BE2C (cell line): ENCODE results near the gene CHSY1.

Experiments used
- DNase-seq: peaks from one replicate; pipeline ENCODE4 v3.0.0-alpha.2; 2020
- H3K27me3 ChIP-seq: fragments of 250-450 bp; sonication (Bioruptor Pico); 2 replicates; pipeline ENCODE4 v1.5.1; 2020; ENCODE audit warnings: mild to moderate bottlenecking
- H3K36me3 ChIP-seq: fragments of 250-450 bp; sonication (Bioruptor Pico); 2 replicates; pipeline ENCODE4 v1.5.1; 2020; ENCODE audit warnings: mild to moderate bottlenecking
- H3K4me1 ChIP-seq: fragments of 250-450 bp; sonication (Bioruptor Pico); 2 replicates; pipeline ENCODE4 v1.5.1; 2020
- H3K4me3 ChIP-seq: 2 replicates; pipeline ENCODE4 v1.5.1; 2011; ENCODE audit warnings: low read depth, low read length
- H3K9me3 ChIP-seq: fragments of 250-450 bp; sonication (Bioruptor Pico); 2 replicates; pipeline ENCODE4 v1.5.1; 2020
- TF ChIP-seq, protein P1 (sequence below): IDR thresholded peaks from 2 replicates; pipeline ENCODE4 v1.5.1; 2012; ENCODE audit warnings: mild to moderate bottlenecking, low read depth, low read length

CHSY1 gene

DNA sequence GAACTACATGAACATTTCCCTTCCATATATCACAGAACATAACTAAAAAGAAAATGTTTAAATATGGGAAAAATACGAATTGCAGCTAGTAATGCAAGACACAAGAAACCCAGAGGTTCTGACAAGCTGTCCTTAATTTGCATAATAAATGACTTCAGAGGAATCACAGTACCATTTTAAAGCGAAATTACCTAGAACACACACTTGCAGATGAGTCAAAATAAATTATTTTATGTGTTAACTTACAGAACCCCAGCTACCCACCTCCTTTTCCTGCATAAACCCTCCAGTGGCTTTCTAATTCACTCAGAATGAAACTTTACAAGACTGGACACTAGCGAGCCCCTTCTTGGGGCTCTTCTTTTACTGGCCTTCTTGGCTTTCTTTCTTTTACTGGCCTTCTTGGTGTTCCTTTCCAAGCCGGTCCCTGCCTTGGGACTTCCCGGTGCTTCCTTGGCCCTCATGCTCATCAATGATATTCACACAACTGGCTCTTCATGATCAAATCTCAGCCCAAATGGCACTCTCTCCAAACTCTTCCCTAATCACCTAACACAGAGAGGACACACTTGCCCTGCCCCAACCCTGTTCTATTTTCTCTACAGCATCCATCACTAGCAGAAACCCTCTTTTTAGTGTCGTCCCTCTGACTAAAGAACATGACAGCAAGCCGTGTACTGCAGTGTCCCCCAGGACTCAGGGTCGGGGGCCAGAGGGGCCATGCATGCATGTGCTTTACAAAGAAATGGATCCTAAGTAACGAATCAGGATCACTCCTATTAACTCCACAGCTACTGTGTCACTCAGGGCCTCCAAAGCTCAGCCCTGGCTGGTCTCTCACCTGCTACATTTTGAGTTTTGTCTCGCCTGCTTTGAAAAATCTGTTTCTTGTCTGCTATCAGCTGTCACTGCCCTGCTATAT is 4.8 kb downstream of the CHSY1 start:
- Histone ChIP-seq H3K4me1 (peaks cover 5% of the 10 kb centered on the region), H3K4me3 (0 out of 2 replicates have a peak overlapping the region, but pooled peaks have one; percentile 5), H3K9me3 (no peaks in the 10 kb centered on the region), H3K27me3 (no peaks in the 10 kb centered on the region), H3K36me3 (peaks cover 41% of the 10 kb centered on the region)
- DNase-seq: no peak
- TF ChIP-seq, protein P1, sequence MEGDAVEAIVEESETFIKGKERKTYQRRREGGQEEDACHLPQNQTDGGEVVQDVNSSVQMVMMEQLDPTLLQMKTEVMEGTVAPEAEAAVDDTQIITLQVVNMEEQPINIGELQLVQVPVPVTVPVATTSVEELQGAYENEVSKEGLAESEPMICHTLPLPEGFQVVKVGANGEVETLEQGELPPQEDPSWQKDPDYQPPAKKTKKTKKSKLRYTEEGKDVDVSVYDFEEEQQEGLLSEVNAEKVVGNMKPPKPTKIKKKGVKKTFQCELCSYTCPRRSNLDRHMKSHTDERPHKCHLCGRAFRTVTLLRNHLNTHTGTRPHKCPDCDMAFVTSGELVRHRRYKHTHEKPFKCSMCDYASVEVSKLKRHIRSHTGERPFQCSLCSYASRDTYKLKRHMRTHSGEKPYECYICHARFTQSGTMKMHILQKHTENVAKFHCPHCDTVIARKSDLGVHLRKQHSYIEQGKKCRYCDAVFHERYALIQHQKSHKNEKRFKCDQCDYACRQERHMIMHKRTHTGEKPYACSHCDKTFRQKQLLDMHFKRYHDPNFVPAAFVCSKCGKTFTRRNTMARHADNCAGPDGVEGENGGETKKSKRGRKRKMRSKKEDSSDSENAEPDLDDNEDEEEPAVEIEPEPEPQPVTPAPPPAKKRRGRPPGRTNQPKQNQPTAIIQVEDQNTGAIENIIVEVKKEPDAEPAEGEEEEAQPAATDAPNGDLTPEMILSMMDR: no peak

DNA sequence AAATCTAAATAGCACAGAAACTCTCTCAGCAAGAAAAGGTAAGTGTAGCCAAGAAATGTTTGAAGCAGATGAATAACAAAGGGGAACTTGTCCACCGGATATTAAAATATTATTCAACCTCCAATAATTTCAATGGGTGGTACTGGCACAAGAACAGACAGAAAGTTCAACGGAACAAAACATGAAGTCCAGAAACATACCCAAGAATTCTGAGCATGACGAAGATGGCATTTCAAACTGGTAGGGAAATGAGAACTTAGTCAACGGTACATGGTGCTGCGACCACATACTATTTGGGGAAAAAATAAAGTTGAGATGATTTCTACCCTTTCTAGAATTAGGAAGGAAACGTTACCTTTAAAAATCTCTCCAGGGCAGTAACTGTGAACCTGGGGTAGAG is 5.5 kb downstream of the CHSY1 start:
- DNase-seq: no peak
- TF ChIP-seq, protein P1: no peak
- H3K4me3 ChIP-seq: no peak overlapping the region
- H3K36me3 ChIP-seq: peaks cover 46% of the 10 kb centered on the region
- no peaks in the 10 kb centered on the region for H3K27me3 ChIP-seq
- H3K9me3 ChIP-seq: no peaks in the 10 kb centered on the region
- H3K4me1 ChIP-seq: peaks cover 5% of the 10 kb centered on the region

DNA sequence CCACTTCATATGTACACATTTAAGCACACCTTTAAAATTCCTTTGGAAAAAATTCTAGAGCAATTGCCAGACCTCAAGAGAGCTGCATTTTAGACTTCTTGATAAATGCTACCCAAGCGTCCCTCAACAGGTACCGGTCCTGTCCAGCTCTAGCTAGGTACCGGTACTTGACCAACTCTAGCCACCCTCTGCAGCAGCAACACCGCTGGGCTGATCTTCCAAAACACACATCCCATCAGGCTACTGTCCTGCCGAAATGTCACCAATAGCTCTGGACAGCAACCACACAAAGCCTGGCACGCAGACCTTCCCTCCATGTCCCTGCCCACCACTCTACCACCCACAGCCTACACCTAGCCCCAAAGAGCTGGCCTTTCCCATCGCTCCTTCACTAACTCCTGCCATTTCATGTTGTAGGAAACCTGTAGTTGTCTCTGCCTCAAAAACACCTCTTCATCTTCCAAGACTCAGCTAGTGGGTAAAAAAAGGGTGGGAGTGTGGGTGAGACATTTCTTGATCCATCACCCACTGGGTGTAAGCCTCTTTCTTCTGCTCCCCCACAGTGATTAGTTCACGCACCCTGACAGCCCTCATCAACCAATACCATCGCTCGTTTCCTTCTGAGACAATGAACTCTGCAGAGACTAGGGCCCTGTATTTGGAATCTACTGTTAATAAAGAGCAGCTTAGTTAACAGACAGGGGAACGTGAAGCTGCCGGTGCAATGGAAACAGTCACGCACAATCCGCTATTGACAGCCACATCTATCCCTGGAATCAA is 6.8 kb downstream of the CHSY1 start:
- TF ChIP-seq, protein P1: no peak
- Histone ChIP-seq H3K9me3 (no peaks in the 10 kb centered on the region), H3K36me3 (peaks cover 49% of the 10 kb centered on the region), H3K4me3 (no peak overlapping the region), H3K4me1 (peaks cover 5% of the 10 kb centered on the region), H3K27me3 (no peaks in the 10 kb centered on the region)
- DNase-seq: no peak

DNA sequence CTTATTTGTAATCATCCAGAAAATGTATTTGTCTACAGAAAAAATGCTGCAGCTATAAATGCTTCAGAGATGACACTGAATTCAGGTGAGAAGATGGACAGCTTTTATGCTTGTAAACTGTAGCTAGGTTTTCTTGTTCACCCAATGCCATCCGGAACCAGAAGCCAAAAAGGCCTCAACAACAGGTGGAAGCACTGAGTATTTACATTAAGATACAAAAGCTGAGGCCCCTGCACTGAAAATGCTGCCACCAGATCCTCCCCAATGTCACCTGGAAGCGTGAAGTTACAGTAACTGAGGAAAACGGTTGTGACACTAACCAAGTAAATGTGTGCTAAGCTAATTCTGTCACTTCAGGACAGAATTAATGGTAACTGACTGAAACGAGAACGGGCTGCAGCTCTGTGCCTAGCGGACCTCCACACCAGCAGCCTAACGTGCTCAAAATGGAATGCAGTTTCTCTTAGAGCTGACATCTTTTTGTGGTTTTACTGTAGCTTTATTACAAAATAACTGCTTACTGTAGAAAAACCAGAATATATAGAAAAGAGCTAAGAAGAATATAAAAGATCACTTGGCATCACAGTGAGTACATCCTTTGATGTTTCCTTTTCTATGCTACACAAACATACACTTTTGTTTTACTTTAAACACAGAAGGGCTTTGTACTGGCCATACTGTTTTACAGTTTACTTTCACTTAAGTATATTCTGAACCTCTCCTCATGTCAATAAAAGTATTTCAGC is 7.6 kb downstream of the CHSY1 start:
- no peaks in the 10 kb centered on the region for H3K9me3 ChIP-seq
- H3K4me1 ChIP-seq: peaks cover 5% of the 10 kb centered on the region
- H3K27me3 ChIP-seq: no peaks in the 10 kb centered on the region
- peaks cover 49% of the 10 kb centered on the region for H3K36me3 ChIP-seq
- TF ChIP-seq, protein P1: no peak
- no peak for DNase-seq
- H3K4me3 ChIP-seq: no peak overlapping the region

GRCh38 chr15:101243420-101243819 is 8.4 kb downstream of the CHSY1 start:
- H3K27me3 ChIP-seq: no peaks in the 10 kb centered on the region
- H3K9me3 ChIP-seq: no peaks in the 10 kb centered on the region
- peaks cover 50% of the 10 kb centered on the region for H3K36me3 ChIP-seq
- TF ChIP-seq, protein P1: no peak
- peaks cover 5% of the 10 kb centered on the region for H3K4me1 ChIP-seq
- DNase-seq: no peak
- H3K4me3 ChIP-seq: no peak overlapping the region
